Omental fat pad (tissue), 4 donors: ENCODE measurements around the gene ARID5B. TPM values are rescaled to one million over a fixed set of nuclear protein-coding genes. Genes with fewer than 3 reads are reported as not detected.

ENCODE experiments used
- ATAC-seq: fragments of 150-250 bp; one replicate; pipeline ENCODE4 v1.9.1; 2016; ENCODE audit warnings: mild to moderate bottlenecking, moderate library complexity; ENCODE audit not compliant: low FRiP score
- DNase-seq: peaks from one replicate; pipeline ENCODE4 v3.0.0-alpha.2; 2019; ENCODE audit warnings: low spot score
- CTCF ChIP-seq, 3 donors: fragments of 450-650 bp; IDR thresholded peaks; one replicate each; pipeline ENCODE4 v1.5.1; 2016 to 2017; ENCODE audit warnings: antibody characterized with exemption in 3 of 3, mild to moderate bottlenecking in 3 of 3, moderate library complexity in 2 of 3
- total RNA-seq, 4 donors: library from RNA; depleted of rRNA; stranded (reverse); fragments of >200 nt; gene quantifications; one replicate each; pipeline ENCODE4 v1.1.0, GENCODE V29; 2016

ARID5B gene
- total RNA-seq, 4 donors from 2014 or later, result 57.5 to 163 (median 123) TPM

- DNase-seq (no peak), ATAC-seq (no peak)
- TF ChIP-seq CTCF (IDR thresholded peaks at IDR 0.05), result no peak
Observed at GRCh38 chr10:61951144-61951483, 49.6 kb downstream of the ARID5B start.

- ATAC-seq (no peak), DNase-seq (no peak)
- TF ChIP-seq CTCF (IDR thresholded peaks at IDR 0.05), result no peak
Observed at GRCh38 chr10:61952028-61952674, 50.7 kb downstream of the ARID5B start.

- no peak for TF ChIP-seq CTCF (IDR thresholded peaks at IDR 0.05)
- DNase-seq (no peak), ATAC-seq (no peak)
Observed at GRCh38 chr10:61953183-61953582, 51.7 kb downstream of the ARID5B start.

GRCh38 chr10:61957806-61958205, 56.3 kb downstream of the ARID5B start:
- ATAC-seq, result no peak
- TF ChIP-seq CTCF (IDR thresholded peaks at IDR 0.05), result no peak
- DNase-seq, result no peak

- DNase-seq (no peak), ATAC-seq (no peak)
- TF ChIP-seq CTCF (IDR thresholded peaks at IDR 0.05), result no peak
Observed at GRCh38 chr10:61958311-61958710, 56.8 kb downstream of the ARID5B start.

- no peak for TF ChIP-seq CTCF (IDR thresholded peaks at IDR 0.05)
- no peak for ATAC-seq
Observed at GRCh38 chr10:61958805-61959204, 57.3 kb downstream of the ARID5B start.

GRCh38 chr10:61959814-61960213, 58.3 kb downstream of the ARID5B start:
- no peak for TF ChIP-seq CTCF (IDR thresholded peaks at IDR 0.05)
- DNase-seq, result no peak

More at GRCh38 chr10:61958805-61959204, 57.3 kb downstream of the ARID5B start:
- DNase-seq, result no peak

More at GRCh38 chr10:61959814-61960213, 58.3 kb downstream of the ARID5B start:
- no peak for ATAC-seq
